SU-DHL-6 (cell line): ENCODE measurements around the gene EFL1.

Source experiments
- EZH2phosphoT487 ChIP-seq: fragments of 200-600 bp; sonication (generic), shearing (Covaris generic); conservative IDR thresholded peaks from 2 replicates; pipeline ENCODE4 v1.6.1; 2018; ENCODE audit warnings: mild to moderate bottlenecking, antibody characterized with exemption, low read length, moderate library complexity, mixed read lengths
- TF ChIP-seq, protein P1 (sequence below): fragments of 200-600 bp; sonication (generic); IDR thresholded peaks from one replicate; pipeline ENCODE4 v1.5.1; 2017; ENCODE audit warnings: antibody characterized with exemption, mild to moderate bottlenecking, low read length, moderate library complexity; ENCODE audit not compliant: insufficient read depth, poor library complexity, severe bottlenecking

DNA sequence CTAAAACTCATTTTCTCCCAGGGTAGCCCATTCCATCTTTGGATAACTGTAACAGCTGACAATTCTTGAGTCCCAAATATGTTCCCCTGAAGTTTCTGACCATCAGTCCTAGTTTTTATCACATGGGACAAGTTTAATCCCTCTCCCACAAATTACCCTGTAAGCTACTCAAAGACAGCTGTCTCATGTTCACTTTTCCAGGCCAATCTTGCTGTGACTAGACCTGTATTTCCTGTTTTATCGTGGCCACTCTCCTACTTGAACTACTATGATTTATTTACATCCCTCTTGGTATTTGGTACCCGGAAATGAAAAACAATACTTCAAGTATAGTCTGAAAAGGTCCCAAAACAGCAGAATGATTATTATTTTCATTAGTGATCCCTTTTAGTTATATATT lies 121.6 kb downstream of the EFL1 start:
- TF ChIP-seq, protein P1, sequence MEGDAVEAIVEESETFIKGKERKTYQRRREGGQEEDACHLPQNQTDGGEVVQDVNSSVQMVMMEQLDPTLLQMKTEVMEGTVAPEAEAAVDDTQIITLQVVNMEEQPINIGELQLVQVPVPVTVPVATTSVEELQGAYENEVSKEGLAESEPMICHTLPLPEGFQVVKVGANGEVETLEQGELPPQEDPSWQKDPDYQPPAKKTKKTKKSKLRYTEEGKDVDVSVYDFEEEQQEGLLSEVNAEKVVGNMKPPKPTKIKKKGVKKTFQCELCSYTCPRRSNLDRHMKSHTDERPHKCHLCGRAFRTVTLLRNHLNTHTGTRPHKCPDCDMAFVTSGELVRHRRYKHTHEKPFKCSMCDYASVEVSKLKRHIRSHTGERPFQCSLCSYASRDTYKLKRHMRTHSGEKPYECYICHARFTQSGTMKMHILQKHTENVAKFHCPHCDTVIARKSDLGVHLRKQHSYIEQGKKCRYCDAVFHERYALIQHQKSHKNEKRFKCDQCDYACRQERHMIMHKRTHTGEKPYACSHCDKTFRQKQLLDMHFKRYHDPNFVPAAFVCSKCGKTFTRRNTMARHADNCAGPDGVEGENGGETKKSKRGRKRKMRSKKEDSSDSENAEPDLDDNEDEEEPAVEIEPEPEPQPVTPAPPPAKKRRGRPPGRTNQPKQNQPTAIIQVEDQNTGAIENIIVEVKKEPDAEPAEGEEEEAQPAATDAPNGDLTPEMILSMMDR, result no peak
- TF ChIP-seq EZH2phosphoT487, result no peak
